GM12878 (cell line): Measurements from ENCODE around the gene DACT3.

Experiments
- ATF2 ChIP-seq: IDR thresholded peaks from 2 replicates; pipeline ENCODE4 v1.6.1; 2012; ENCODE audit warnings: low read length, inconsistent platforms
- CEBPB ChIP-seq, 2 experiments: fragments of 150-350 bp in 1 of 2; IDR thresholded peaks; 2 replicates each; pipeline ENCODE4 v1.6.1; 2012 to 2014; ENCODE audit warnings: low read depth in 2 of 2, low read length in 2 of 2, borderline replicate concordance in 1 of 2, inconsistent platforms in 1 of 2
- CREB1 ChIP-seq: IDR thresholded peaks from 2 replicates; pipeline ENCODE4 v1.6.1; 2012; ENCODE audit warnings: low read depth, mild to moderate bottlenecking, inconsistent platforms
- CTCF ChIP-seq, 3 experiments: IDR thresholded peaks in 2 of 3; conservative IDR thresholded peaks in 1 of 3; 2 replicates each; pipeline ENCODE4 v1.5.1; 2011; ENCODE audit warnings: low read depth in 3 of 3, low read length in 3 of 3, mild to moderate bottlenecking in 3 of 3, control low read depth in 2 of 3, moderate library complexity in 2 of 3, inconsistent platforms in 1 of 3, mixed read lengths in 1 of 3; ENCODE audit not compliant: control insufficient read depth in 2 of 3, insufficient read depth in 1 of 3; ENCODE audit errors: extremely low read depth in 1 of 3
- GABPA ChIP-seq: IDR thresholded peaks from 2 replicates; pipeline ENCODE4 v1.6.1; 2014; ENCODE audit warnings: antibody characterized with exemption, low read depth, mild to moderate bottlenecking, inconsistent platforms
- HDGF ChIP-seq: fragments of 450-650 bp; IDR thresholded peaks from 2 replicates; pipeline ENCODE4 v1.6.1; 2016; ENCODE audit warnings: antibody characterized with exemption
- MLLT1 ChIP-seq: fragments of 450-650 bp; IDR thresholded peaks from 2 replicates; pipeline ENCODE4 v1.6.1; 2016; ENCODE audit warnings: mild to moderate bottlenecking
- SIN3A ChIP-seq: IDR thresholded peaks from 2 replicates; pipeline ENCODE4 v1.6.1; 2012; ENCODE audit warnings: low read depth, low read length, improper control_type of control experiment
- SIX5 ChIP-seq: IDR thresholded peaks from 2 replicates; pipeline ENCODE4 v1.6.1; 2011; ENCODE audit warnings: mild to moderate bottlenecking, low read depth, low read length, moderate library complexity; ENCODE audit not compliant: severe bottlenecking
- SMC3 ChIP-seq: IDR thresholded peaks from 2 replicates; pipeline ENCODE4 v1.6.1; 2011; ENCODE audit warnings: low read length, improper control_type of control experiment, borderline replicate concordance
- USF1 ChIP-seq: IDR thresholded peaks from 2 replicates; pipeline ENCODE4 v1.6.1; 2011; ENCODE audit warnings: borderline replicate concordance, low read depth, mild to moderate bottlenecking, moderate library complexity, mixed read lengths, low read length; ENCODE audit not compliant: insufficient read depth; ENCODE audit errors: extremely low read length
- WRNIP1 ChIP-seq: IDR thresholded peaks from 2 replicates; pipeline ENCODE4 v1.6.1; 2011; ENCODE audit warnings: low read depth, low read length, improper control_type of control experiment, borderline replicate concordance
- YY1 ChIP-seq: IDR thresholded peaks from 2 replicates; pipeline ENCODE4 v1.6.1; 2011; ENCODE audit warnings: low read depth, mild to moderate bottlenecking, low read length
- TF ChIP-seq, protein P1 (sequence below): IDR thresholded peaks from 2 replicates; pipeline ENCODE4 v1.6.1; 2011; ENCODE audit warnings: mild to moderate bottlenecking, low read depth, low read length, moderate library complexity; ENCODE audit not compliant: insufficient replicate concordance

GRCh38 chr19:46620267-46620666 is 40.7 kb downstream of the DACT3 start:
- no peak for TF ChIP-seq USF1
- TF ChIP-seq SIN3A: no peak
- no peak for TF ChIP-seq CREB1
- no peak for TF ChIP-seq GABPA
- TF ChIP-seq YY1: no peak
- no peak for TF ChIP-seq CTCF (IDR thresholded peaks at IDR 0.05 in 2 of 3, conservative IDR thresholded peaks at IDR 0.05 in 1 of 3; ENCODE audit: control insufficient read depth in 2 of 3, extremely low read depth in 1 of 3, insufficient read depth in 1 of 3, low read depth in 3 of 3, low read length in 3 of 3)
- no peak for TF ChIP-seq ATF2
- TF ChIP-seq CEBPB (IDR thresholded peaks at IDR 0.05; ENCODE audit: borderline replicate concordance in 1 of 2, low read depth in 2 of 2, low read length in 2 of 2): no peak
- TF ChIP-seq MLLT1: no peak
- TF ChIP-seq WRNIP1: no peak
- TF ChIP-seq, protein P1, sequence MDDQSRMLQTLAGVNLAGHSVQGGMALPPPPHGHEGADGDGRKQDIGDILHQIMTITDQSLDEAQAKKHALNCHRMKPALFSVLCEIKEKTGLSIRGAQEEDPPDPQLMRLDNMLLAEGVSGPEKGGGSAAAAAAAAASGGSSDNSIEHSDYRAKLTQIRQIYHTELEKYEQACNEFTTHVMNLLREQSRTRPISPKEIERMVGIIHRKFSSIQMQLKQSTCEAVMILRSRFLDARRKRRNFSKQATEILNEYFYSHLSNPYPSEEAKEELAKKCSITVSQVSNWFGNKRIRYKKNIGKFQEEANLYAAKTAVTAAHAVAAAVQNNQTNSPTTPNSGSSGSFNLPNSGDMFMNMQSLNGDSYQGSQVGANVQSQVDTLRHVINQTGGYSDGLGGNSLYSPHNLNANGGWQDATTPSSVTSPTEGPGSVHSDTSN: no peak
- no peak for TF ChIP-seq SIX5
- TF ChIP-seq SMC3: no peak
- TF ChIP-seq HDGF: no peak
